Stimulated activated CD8-positive, alpha-beta memory T cell treated with anti-CD3 and anti-CD28 coated beads, Interleukin-12 subunit alpha, Interleukin-12 subunit beta, amount 100 ng/mL, for 24 hours (primary cell): ENCODE data around the gene FBXW10B.
"Not testable (repeated sequence)": the region's sequence is repeated elsewhere in the genome, so short reads cannot be mapped to it uniquely, and the experiment has no call there.

Experiments used
- DNase-seq: peaks from one replicate; pipeline ENCODE4 v3.0.0-alpha.2; 2020; ENCODE audit errors: extremely low read depth

FBXW10B gene

GRCh38 chr17:15642014-15642413 lies 22.5 kb upstream of the FBXW10B start:
- DNase-seq: not testable (repeated sequence)

GRCh38 chr17:15630930-15631453 lies 11.5 kb upstream of the FBXW10B start:
- DNase-seq: not testable (repeated sequence)

- not testable (repeated sequence) for DNase-seq
Measured at GRCh38 chr17:15629991-15630390, 10.5 kb upstream of the FBXW10B start.

- not testable (repeated sequence) for DNase-seq
Measured at GRCh38 chr17:15623661-15624209, 4.2 kb upstream of the FBXW10B start.

- not testable (repeated sequence) for DNase-seq
Measured at GRCh38 chr17:15623255-15623654, 3.8 kb upstream of the FBXW10B start.

- not testable (repeated sequence) for DNase-seq
Measured at GRCh38 chr17:15622124-15622523, 2.6 kb upstream of the FBXW10B start.

GRCh38 chr17:15616828-15617227 lies 2.7 kb downstream of the FBXW10B start:
- not testable (repeated sequence) for DNase-seq

GRCh38 chr17:15615850-15616249 lies 3.7 kb downstream of the FBXW10B start:
- DNase-seq: not testable (repeated sequence)

GRCh38 chr17:15613111-15613510 lies 6.4 kb downstream of the FBXW10B start:
- DNase-seq: not testable (repeated sequence)

- not testable (repeated sequence) for DNase-seq
Measured at GRCh38 chr17:15592960-15593359, 26.5 kb downstream of the FBXW10B start.

GRCh38 chr17:15591986-15592385 lies 27.5 kb downstream of the FBXW10B start:
- not testable (repeated sequence) for DNase-seq

- DNase-seq: not testable (repeated sequence)
Measured at GRCh38 chr17:15590844-15591243, 28.7 kb downstream of the FBXW10B start.

- not testable (repeated sequence) for DNase-seq
Measured at GRCh38 chr17:15589544-15590536, 29.7 kb downstream of the FBXW10B start.

- DNase-seq: not testable (repeated sequence)
Measured at GRCh38 chr17:15588017-15588416, 31.5 kb downstream of the FBXW10B start.

- DNase-seq: not testable (repeated sequence)
Measured at GRCh38 chr17:15583313-15583712, 36.2 kb downstream of the FBXW10B start.

GRCh38 chr17:15581462-15581861 lies 38.0 kb downstream of the FBXW10B start:
- DNase-seq: not testable (repeated sequence)

- DNase-seq: not testable (repeated sequence)
Measured at GRCh38 chr17:15576848-15577247, 42.7 kb downstream of the FBXW10B start.

GRCh38 chr17:15574660-15575059 lies 44.8 kb downstream of the FBXW10B start:
- DNase-seq: not testable (repeated sequence)

GRCh38 chr17:15573870-15574269 lies 45.6 kb downstream of the FBXW10B start:
- DNase-seq: not testable (repeated sequence)
